K562 (cell line): ENCODE results near the gene TSPAN13. TPM values are rescaled to one million over a fixed set of nuclear protein-coding genes. Genes with fewer than 3 reads are reported as not detected.

ENCODE experiments used
- ATAC-seq: fragments of 200-7000 bp; cut with Tn5 transposase; 3 replicates; pipeline ENCODE4 v1.9.1; 2020; ENCODE audit warnings: moderate library complexity
- BruUV-seq: library from RNA; stranded (reverse); fragments of 400-500 nt; replicated peaks from 2 replicates; lab custom pipeline; 2021; lab: Mats Ljungman, UMichigan
- CTCF ChIA-PET: fragments of 300-600 bp; formaldehyde crosslinking; extraction: SDS; loops from one replicate; lab custom pipeline; 2021; ENCODE audit warnings: low intra/inter-chr PET ratio; lab: Yijun Ruan, JAX
- POLR2A ChIA-PET: fragments of 300-600, 350-650 bp; sonication (Branson Sonifier 250); formaldehyde crosslinking; extraction: SDS; loops from one replicate; lab custom pipeline; 2021; ENCODE audit warnings: antibody characterized with exemption, inconsistent platforms; lab: Yijun Ruan, JAX
- DNase-seq, 4 experiments: peaks; one replicate each; pipeline versions ENCODE4 v3.0.0 to v3.0.0-alpha.2; 2011 to 2018; ENCODE audit warnings: low spot score in 3 of 4, mixed read lengths in 3 of 4; ENCODE audit errors: extremely low read depth in 1 of 4
- FAIRE-seq: peaks from 2 replicates; lab custom pipeline; 2011; peaks lifted over from hg19 to GRCh38; lab: Jason Lieb, UNC
- H2AFZ ChIP-seq: 2 replicates; pipeline ENCODE4 v1.6.0; 2011; ENCODE audit warnings: low read depth, low read length, control low read depth, inconsistent platforms
- H3K27ac ChIP-seq: fragments of 200-600 bp; 3 replicates; pipeline ENCODE4 v1.8.0; 2011; ENCODE audit warnings: low read depth, mild to moderate bottlenecking, control low read depth, inconsistent platforms, low read length, moderate library complexity, mixed read lengths; ENCODE audit errors: extremely low read depth
- H3K27me3 ChIP-seq, 2 experiments: fragments of 300-600 bp in 1 of 2; 2 replicates in 1 of 2; 3 replicates in 1 of 2; pipeline versions ENCODE4 v1.6.0 to v1.8.0; 2011; ENCODE audit warnings: inconsistent platforms in 2 of 2, low read length in 2 of 2, mild to moderate bottlenecking in 1 of 2, mixed read lengths in 1 of 2, moderate library complexity in 1 of 2; ENCODE audit not compliant: control insufficient read depth in 2 of 2, insufficient read depth in 2 of 2
- H3K36me3 ChIP-seq: fragments of 300-600 bp; 3 replicates; pipeline ENCODE4 v1.8.0; 2011; ENCODE audit warnings: mild to moderate bottlenecking, low read length, inconsistent platforms; ENCODE audit not compliant: control insufficient read depth, insufficient read depth
- H3K4me1 ChIP-seq, 2 experiments: fragments of 200-600 bp in 1 of 2; replicated peaks in 1 of 2; 2 replicates in 1 of 2; 3 replicates in 1 of 2; pipeline versions ENCODE4 v1.5.1 to v1.8.0; 2011; ENCODE audit warnings: inconsistent platforms in 2 of 2, low read length in 2 of 2, mild to moderate bottlenecking in 1 of 2, mixed read lengths in 1 of 2, moderate library complexity in 1 of 2; ENCODE audit not compliant: control insufficient read depth in 2 of 2, insufficient read depth in 2 of 2
- H3K4me2 ChIP-seq: 2 replicates; pipeline ENCODE4 v1.6.1; 2011; ENCODE audit warnings: low read length, control low read depth, inconsistent platforms, mixed read lengths; ENCODE audit not compliant: insufficient read depth
- H3K4me3 ChIP-seq: fragments of 200-600 bp; sonication (generic), shearing (Covaris generic); 2 replicates; pipeline ENCODE4 v1.5.1; 2016; ENCODE audit warnings: control low read depth, inconsistent platforms
- H3K79me2 ChIP-seq: fragments of 200-600 bp; 3 replicates; pipeline ENCODE4 v1.8.0; 2011; ENCODE audit warnings: low read length, inconsistent platforms; ENCODE audit not compliant: control insufficient read depth, insufficient read depth
- H3K9ac ChIP-seq, 2 experiments: 2 replicates each; pipeline versions ENCODE4 v1.6.0 to v1.6.1; 2011; ENCODE audit warnings: low read depth in 2 of 2, low read length in 2 of 2, control low read depth in 1 of 2, inconsistent platforms in 1 of 2, mild to moderate bottlenecking in 1 of 2, mixed read lengths in 1 of 2; ENCODE audit not compliant: insufficient read depth in 1 of 2
- H3K9me1 ChIP-seq: one replicate; pipeline ENCODE4 v1.6.0; 2011; ENCODE audit warnings: inconsistent platforms, mild to moderate bottlenecking, low read length, moderate library complexity; ENCODE audit not compliant: control insufficient read depth, insufficient read depth
- H3K9me3 ChIP-seq: replicated peaks from 2 replicates; pipeline ENCODE4 v1.5.1; 2011; ENCODE audit warnings: low read depth, low read length, inconsistent platforms; ENCODE audit not compliant: control insufficient read depth, insufficient read depth
- H4K20me1 ChIP-seq: replicated peaks from 2 replicates; pipeline ENCODE4 v1.6.1; 2011; ENCODE audit warnings: low read length, inconsistent platforms, mixed read lengths; ENCODE audit not compliant: control insufficient read depth, insufficient read depth
- CBX5 ChIP-seq: IDR thresholded peaks from 2 replicates; pipeline ENCODE4 v1.6.1; 2014; ENCODE audit warnings: low read depth, borderline replicate concordance
- CBX8 ChIP-seq: fragments of 200-600 bp; sonication (generic); IDR thresholded peaks from 2 replicates; pipeline ENCODE4 v1.6.1; 2012; ENCODE audit warnings: borderline replicate concordance, mixed run types, low read depth, mild to moderate bottlenecking, moderate library complexity, mixed read lengths, low read length, control low read depth, inconsistent platforms; ENCODE audit not compliant: poor library complexity, severe bottlenecking; ENCODE audit errors: extremely low read depth
- DDX20 ChIP-seq: fragments of 450-650 bp; IDR thresholded peaks from 2 replicates; pipeline ENCODE4 v1.6.1; 2016; ENCODE audit warnings: missing genetic modification characterization, low read depth, mild to moderate bottlenecking, missing compliant biosample characterization, moderate library complexity
- FOXP1 ChIP-seq: sonication (generic); formaldehyde crosslinking; IDR thresholded peaks from 2 replicates; pipeline ENCODE4 v1.8.0; 2022; ENCODE audit warnings: mild to moderate bottlenecking, missing genetic modification reagents
- TFAP4 ChIP-seq: sonication (generic); formaldehyde crosslinking; IDR thresholded peaks from 2 replicates; pipeline ENCODE4 v1.8.0; 2022; ENCODE audit warnings: missing genetic modification reagents, mild to moderate bottlenecking, moderate library complexity, borderline replicate concordance
- XRCC4 ChIP-seq: IDR thresholded peaks from one replicate; pipeline ENCODE4 v1.6.1; 2011; ENCODE audit not compliant: insufficient read depth, insufficient read length; ENCODE audit errors: extremely low read depth
- ZNF408 ChIP-seq: fragments of 250-450 bp; sonication (Bioruptor Pico); IDR thresholded peaks from 2 replicates; pipeline ENCODE4 v1.4.0; 2020; ENCODE audit warnings: low read depth, mild to moderate bottlenecking, moderate library complexity
- ZNF592 ChIP-seq: fragments of 450-650 bp; IDR thresholded peaks from 2 replicates; pipeline ENCODE4 v1.6.1; 2017; ENCODE audit warnings: antibody characterized with exemption, mild to moderate bottlenecking
- ZNF76 ChIP-seq: fragments of 250-450 bp; sonication (Bioruptor Pico); IDR thresholded peaks from 2 replicates; pipeline ENCODE4 v1.4.0; 2020; ENCODE audit warnings: mild to moderate bottlenecking, moderate library complexity, borderline replicate concordance
- WGBS: fragments of 100-300 bp; shearing (Covaris generic); methylation state at CpG from one replicate; pipeline ENCODE4 v1.1.6; 2016; ENCODE audit warnings: low coverage, mixed read lengths; ENCODE audit not compliant: insufficient coverage; ENCODE audit errors: missing lambda C conversion rate; 5-methylcytosine and 5-hydroxymethylcytosine counted together
- in situ Hi-C: fragments of 300-500 bp; cut with MboI; formaldehyde crosslinking; loops from 4 replicates; pipeline ENCODE4 v1.15.0; 2018; ENCODE audit warnings: inconsistent platforms, mixed read lengths
- intact Hi-C: fragments of 100-400 bp; cut with micrococcal nuclease; formaldehyde crosslinking; loops from 2 replicates; pipeline ENCODE4 v1.14.2; 2022
- polyA plus RNA-seq, 8 experiments: library from polyadenylated mRNA; depleted of rRNA in 4 of 8; stranded (reverse) in 5 of 8; unstranded in 3 of 8; fragments of >200 nt; fragmentation: Nextera tagmentation in 2 of 8; fragmentation: Illumina TruSeq in 1 of 8; extraction: Ambion mirVana in 2 of 8; extraction: Trizol in 1 of 8; gene quantifications; 2 replicates each; pipeline versions ENCODE4 v1.2.1 to v1.2.3, GENCODE V29; 2011 to 2014; ENCODE audit warnings: inconsistent platforms in 1 of 8, missing spikeins in 1 of 8
- total RNA-seq, 7 experiments: library from RNA; depleted of rRNA in 6 of 7; stranded (reverse); fragments of >200 nt in 6 of 7; fragmentation: Illumina TruSeq in 2 of 7; extraction: Trizol in 2 of 7; gene quantifications; 2 replicates each; pipeline versions ENCODE4 v1.2.1 to v1.2.3, GENCODE V29; 2011 to 2021; ENCODE audit warnings: low replicate concordance in 1 of 7

Gene TSPAN13
- total and polyA plus RNA-seq, 9 of the 15 experiments (the other 6 are each of a cell fraction or from before 2014, with no cell fraction given): 7.8 to 46.3 (median 20.0) TPM

DNA sequence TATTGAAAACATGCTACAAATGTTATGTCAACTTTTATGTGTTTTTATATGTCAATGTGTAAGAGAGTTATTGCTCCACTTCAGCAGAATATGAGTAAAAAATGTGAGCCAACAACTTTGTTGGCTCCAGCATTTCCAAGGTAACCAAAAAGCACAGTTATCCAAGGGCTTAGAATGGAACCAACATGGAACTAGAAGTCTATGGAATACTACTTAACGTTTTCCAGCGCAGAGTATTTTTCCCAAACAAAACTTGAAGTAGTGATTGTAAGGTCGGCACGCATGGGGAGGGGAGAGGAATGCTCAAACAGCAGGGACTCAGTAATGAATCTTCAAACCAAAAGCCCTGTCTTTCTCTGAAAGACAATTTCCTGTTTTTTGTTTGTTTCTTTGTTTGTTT is 45.0 kb upstream of the TSPAN13 start:
- intact Hi-C loops: loop anchor here (10.0 kb wide), 1 partner anchor 46 kb away; the partner anchor contains the start of gene TSPAN13
- in situ Hi-C loops: no loop called here

More for the DNA sequence above, 45.0 kb upstream of the TSPAN13 start:
- BruUV-seq: no TSS peak
- DNase-seq (no peak), FAIRE-seq (peak; percentile 42), ATAC-seq (no peak)
- Histone ChIP-seq H3K4me1 (peaks cover 0 to 5% of the 10 kb centered on the region in 2 experiments; a peak in 1 of 5 replicates), H2AFZ (no peak overlapping the region), H3K36me3 (peaks cover 53% of the 10 kb centered on the region), H3K4me2 (no peak overlapping the region), H3K9me3 (no peaks in the 10 kb centered on the region), H3K27me3 (no peaks in the 10 kb centered on the region), H3K9ac (no peak overlapping the region), H3K79me2 (no peaks in the 10 kb centered on the region), H3K9me1 (no peaks in the 10 kb centered on the region), H3K4me3 (no peak overlapping the region), H3K27ac (peak overlapping the region; percentile 43; the same call in 1 of the 3 replicates), H4K20me1 (no peaks in the 10 kb centered on the region)
- ChIA-PET CTCF (no interaction called here), POLR2A (interaction anchor here (1.6 kb wide), 1 partner anchor 10 kb away, joined by 7 read pairs; no protein-coding TSS in a partner anchor)
- WGBS: 78% methylated on average over 4 of the region's 4 CpGs
- no peak for TF ChIP-seq ZNF592
- no peak for TF ChIP-seq ZNF408 (CRISPR knock-in tag)
- TF ChIP-seq CBX5: no peak
- TF ChIP-seq ZNF76 (CRISPR knock-in tag): no peak
- no peak for TF ChIP-seq CBX8
- no peak for TF ChIP-seq DDX20 (tag)
- TF ChIP-seq TFAP4 (CRISPR knock-in tag): no peak
- TF ChIP-seq FOXP1: no peak
- TF ChIP-seq XRCC4: no peak
- TF ChIP-seq, all 486 proteins: peak for 0
